ENCODE results near the gene SFTPD. TPM values are rescaled to one million over a fixed set of nuclear protein-coding genes. Genes with fewer than 3 reads are reported as not detected.

The SFTPD gene
- total RNA-seq, 1 donor from 2014 or later, result not detected

DNA sequence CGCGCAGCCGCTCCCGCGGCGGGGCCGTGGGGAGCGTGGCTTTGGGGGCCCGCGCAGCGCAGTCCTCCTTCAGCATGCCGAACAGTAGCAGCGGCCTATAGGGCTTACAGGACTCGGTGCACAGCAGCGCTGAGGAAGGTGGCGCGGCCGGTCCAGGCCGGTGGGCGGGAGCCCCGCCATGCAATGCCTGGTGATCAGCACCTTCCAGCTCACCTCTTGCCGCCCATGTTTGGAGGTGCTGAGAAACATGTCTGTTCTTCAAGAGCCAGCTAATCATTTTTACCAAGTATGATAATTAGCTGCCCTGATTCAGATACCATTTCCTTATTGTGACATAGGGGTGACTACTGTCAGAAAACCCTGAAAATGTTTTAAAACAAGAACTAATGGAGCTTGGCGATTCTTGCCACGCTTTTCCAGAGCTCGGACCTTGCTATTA, 33.5 kb upstream of the SFTPD start:
- no peak overlapping the region for H3K27ac ChIP-seq (ENCODE audit: low read depth, low read length)
- H3K36me3 ChIP-seq (ENCODE audit: control insufficient read depth in 3 of 3, insufficient read depth in 3 of 3, low read length in 3 of 3), result no peaks in the 10 kb centered on the region
- H3K9me3 ChIP-seq (ENCODE audit: control insufficient read depth in 3 of 3, low read length in 3 of 3), result no peaks in the 10 kb centered on the region
- peak overlapping the region; percentile 68 to 79 (median 75) for H3K4me3 ChIP-seq (ENCODE audit: low read length in 3 of 3)
- peaks cover 3 to 11% (median 7%) of the 10 kb centered on the region in 3 donors for H3K27me3 ChIP-seq (ENCODE audit: control insufficient read depth in 3 of 3, insufficient read depth in 3 of 3, low read length in 3 of 3)
- peaks cover 7 to 13% (median 12%) of the 10 kb centered on the region in 3 donors for H3K4me1 ChIP-seq (ENCODE audit: control insufficient read depth in 3 of 3, insufficient read depth in 3 of 3, low read length in 3 of 3)
- H3K9ac ChIP-seq (ENCODE audit: low read depth in 1 of 3, low read length in 3 of 3), result peak overlapping the region; percentile 38 to 79 (median 43)

DNA sequence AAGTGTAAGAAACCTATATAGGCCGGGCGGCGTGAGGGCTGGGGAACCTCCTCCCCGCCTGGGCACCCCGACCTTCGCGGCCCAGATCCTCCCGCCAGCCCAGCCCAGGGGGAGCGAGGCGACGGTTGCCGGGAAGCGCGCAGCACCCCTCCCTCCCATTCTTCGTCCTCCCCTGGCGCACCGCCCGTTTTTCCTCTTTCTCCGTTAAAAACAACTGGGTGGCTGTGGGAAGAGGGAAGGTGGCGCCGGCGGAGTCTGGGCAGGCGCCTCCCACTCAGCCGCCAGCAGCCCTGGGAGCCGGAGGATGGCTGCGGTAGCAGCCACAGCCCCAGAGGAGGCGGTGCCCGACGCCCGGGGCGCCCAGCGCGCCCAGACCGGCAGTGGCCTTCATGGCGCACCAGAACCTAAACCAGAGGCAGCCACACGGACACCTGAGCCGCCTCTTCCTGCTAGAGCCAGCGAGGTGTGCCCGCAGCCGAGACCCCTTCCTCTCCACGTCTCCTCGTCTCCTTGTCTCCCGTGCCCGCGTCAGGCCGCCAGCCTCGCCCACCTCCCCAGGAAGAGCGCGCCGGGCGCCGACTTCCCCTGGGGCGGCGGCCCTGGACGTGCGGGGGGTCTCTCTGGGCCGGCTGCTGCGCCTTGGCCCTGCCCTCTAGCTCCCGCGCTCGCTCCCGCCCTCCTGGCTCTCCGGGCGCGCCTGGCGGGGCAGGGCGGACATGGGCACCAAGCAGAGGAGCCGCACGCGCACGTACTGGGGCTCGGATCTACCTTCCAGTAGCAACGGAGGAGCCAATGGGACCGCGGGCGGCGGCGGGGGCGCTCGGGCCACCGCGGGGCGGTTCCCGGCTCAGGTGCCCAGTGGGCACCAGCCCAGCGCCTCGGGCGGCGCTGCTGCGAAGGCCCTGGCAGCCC, 32.8 kb upstream of the SFTPD start:
- Histone ChIP-seq H3K36me3 (ENCODE audit: control insufficient read depth in 3 of 3, insufficient read depth in 3 of 3, low read length in 3 of 3) (no peaks in the 10 kb centered on the region), H3K9ac (ENCODE audit: low read depth in 1 of 3, low read length in 3 of 3) (peak overlapping the region; percentile 61 to 79 (median 65)), H3K27ac (ENCODE audit: low read depth, low read length) (no peak overlapping the region), H3K4me3 (ENCODE audit: low read length in 3 of 3) (peak overlapping the region; percentile 68 to 79 (median 75)), H3K27me3 (ENCODE audit: control insufficient read depth in 3 of 3, insufficient read depth in 3 of 3, low read length in 3 of 3) (peaks cover 3 to 11% (median 7%) of the 10 kb centered on the region in 3 donors), H3K4me1 (ENCODE audit: control insufficient read depth in 3 of 3, insufficient read depth in 3 of 3, low read length in 3 of 3) (peaks cover 7 to 13% (median 12%) of the 10 kb centered on the region in 3 donors), H3K9me3 (ENCODE audit: control insufficient read depth in 3 of 3, low read length in 3 of 3) (no peaks in the 10 kb centered on the region)

DNA sequence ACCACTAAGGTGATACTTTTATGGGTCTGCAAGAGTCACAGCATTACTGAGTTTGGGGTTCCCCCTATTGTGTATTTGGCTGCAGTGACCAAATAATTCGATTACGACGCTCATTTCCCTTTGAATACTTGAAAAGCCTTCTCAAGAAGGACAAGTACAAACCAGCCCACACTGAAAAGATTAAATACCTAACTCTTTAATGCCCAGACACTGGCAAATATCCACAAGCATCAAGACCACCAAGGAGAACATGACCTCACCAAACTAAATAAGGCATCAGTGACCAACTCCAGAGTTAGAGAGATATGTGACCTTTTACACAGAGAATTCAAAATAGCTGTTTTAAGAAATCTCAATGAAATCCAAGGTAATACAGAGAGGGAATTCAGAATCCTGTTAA, 31.8 kb upstream of the SFTPD start:
- no peak overlapping the region for H3K4me3 ChIP-seq (ENCODE audit: low read length in 3 of 3)
- no peak overlapping the region for H3K27ac ChIP-seq (ENCODE audit: low read depth, low read length)
- peaks cover 0 to 7% (median 3%) of the 10 kb centered on the region in 3 donors for H3K27me3 ChIP-seq (ENCODE audit: control insufficient read depth in 3 of 3, insufficient read depth in 3 of 3, low read length in 3 of 3)

DNA sequence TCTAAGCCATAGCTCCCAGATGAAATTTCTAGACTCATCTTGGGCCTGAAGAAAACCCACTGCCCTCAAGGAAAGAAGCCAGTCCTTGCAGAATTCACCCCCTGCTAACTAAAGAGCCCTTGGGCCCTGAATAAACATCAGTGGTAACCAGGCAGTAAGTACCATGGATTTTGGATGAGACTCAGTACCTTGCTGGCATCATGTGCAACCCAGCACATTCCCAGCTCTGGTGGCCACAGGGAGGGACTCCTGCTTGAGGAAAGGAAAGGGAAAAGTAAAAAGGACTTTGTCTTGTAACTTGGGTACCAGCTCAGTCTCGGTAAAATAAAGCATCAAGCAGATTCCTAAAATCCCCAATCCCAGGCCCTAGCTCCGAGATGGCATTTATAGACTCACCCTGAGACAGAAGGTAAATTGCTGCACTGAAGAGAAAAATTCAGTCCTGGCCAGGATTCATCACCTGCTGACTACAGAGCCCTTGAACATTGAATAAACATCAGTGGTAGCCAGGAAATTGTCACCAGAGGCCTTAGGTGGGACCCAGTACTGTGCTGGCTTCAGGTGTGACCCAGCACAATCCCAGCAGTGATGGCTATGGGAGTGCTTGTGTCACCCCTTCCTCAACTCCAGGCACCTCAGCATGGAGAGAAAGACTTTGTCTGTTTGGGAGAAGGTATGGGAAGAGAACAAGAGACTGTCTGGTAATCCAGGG, 31.2 kb upstream of the SFTPD start:
- H3K27ac ChIP-seq (ENCODE audit: low read depth, low read length), result no peak overlapping the region
- peaks cover 0 to 6% (median 3%) of the 10 kb centered on the region in 3 donors for H3K27me3 ChIP-seq (ENCODE audit: control insufficient read depth in 3 of 3, insufficient read depth in 3 of 3, low read length in 3 of 3)

More for the DNA sequence above, 31.8 kb upstream of the SFTPD start:
- Histone ChIP-seq H3K9ac (ENCODE audit: low read depth in 1 of 3, low read length in 3 of 3) (no peak overlapping the region), H3K36me3 (ENCODE audit: control insufficient read depth in 3 of 3, insufficient read depth in 3 of 3, low read length in 3 of 3) (no peaks in the 10 kb centered on the region), H3K4me1 (ENCODE audit: control insufficient read depth in 3 of 3, insufficient read depth in 3 of 3, low read length in 3 of 3) (peaks cover 7 to 13% (median 12%) of the 10 kb centered on the region in 3 donors), H3K9me3 (ENCODE audit: control insufficient read depth in 3 of 3, low read length in 3 of 3) (no peaks in the 10 kb centered on the region)

DNA sequence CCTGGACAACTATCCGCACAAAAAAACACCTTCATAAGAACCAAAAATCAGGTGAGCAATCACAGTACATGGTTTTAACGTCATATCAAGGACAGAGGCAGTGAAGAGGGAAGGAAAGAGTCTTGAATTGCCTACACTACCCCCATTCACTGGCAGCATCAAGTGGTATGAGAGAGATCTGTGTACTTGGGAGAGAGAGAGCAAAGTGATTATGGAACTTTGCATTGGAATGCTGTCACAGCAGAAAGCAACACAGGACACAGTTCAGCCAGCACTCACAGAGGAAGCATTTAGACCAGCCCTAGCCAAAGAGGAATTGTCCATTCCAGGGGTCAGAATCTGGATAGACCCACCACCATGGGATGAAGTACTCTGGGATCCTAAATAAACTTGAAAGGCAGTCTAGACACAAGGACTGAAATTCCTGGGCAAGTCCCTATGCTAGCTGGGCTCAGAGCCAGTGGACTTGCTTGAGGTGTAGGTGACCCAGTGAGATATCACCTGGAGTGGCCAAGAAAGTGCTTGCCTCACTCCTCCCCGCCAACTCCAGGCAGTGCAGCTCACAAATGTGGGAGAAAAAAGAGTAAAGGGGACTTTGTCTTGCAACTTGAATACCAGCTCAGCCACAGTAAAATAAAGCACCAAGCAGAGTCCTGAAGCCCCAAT, 30.5 kb upstream of the SFTPD start:
- H3K4me1 ChIP-seq (ENCODE audit: control insufficient read depth in 3 of 3, insufficient read depth in 3 of 3, low read length in 3 of 3), result peaks cover 7 to 13% (median 12%) of the 10 kb centered on the region in 3 donors
- no peak overlapping the region for H3K9ac ChIP-seq (ENCODE audit: low read depth in 1 of 3, low read length in 3 of 3)
- H3K36me3 ChIP-seq (ENCODE audit: control insufficient read depth in 3 of 3, insufficient read depth in 3 of 3, low read length in 3 of 3), result no peaks in the 10 kb centered on the region
- H3K9me3 ChIP-seq (ENCODE audit: control insufficient read depth in 3 of 3, low read length in 3 of 3), result no peaks in the 10 kb centered on the region
- no peak overlapping the region for H3K27ac ChIP-seq (ENCODE audit: low read depth, low read length)
- no peak overlapping the region for H3K4me3 ChIP-seq (ENCODE audit: low read length in 3 of 3)
- H3K27me3 ChIP-seq (ENCODE audit: control insufficient read depth in 3 of 3, insufficient read depth in 3 of 3, low read length in 3 of 3), result peaks cover 0 to 6% (median 3%) of the 10 kb centered on the region in 3 donors

More for the DNA sequence above, 31.2 kb upstream of the SFTPD start:
- Histone ChIP-seq H3K4me3 (ENCODE audit: low read length in 3 of 3) (no peak overlapping the region), H3K36me3 (ENCODE audit: control insufficient read depth in 3 of 3, insufficient read depth in 3 of 3, low read length in 3 of 3) (no peaks in the 10 kb centered on the region), H3K9ac (ENCODE audit: low read depth in 1 of 3, low read length in 3 of 3) (no peak overlapping the region), H3K9me3 (ENCODE audit: control insufficient read depth in 3 of 3, low read length in 3 of 3) (no peaks in the 10 kb centered on the region), H3K4me1 (ENCODE audit: control insufficient read depth in 3 of 3, insufficient read depth in 3 of 3, low read length in 3 of 3) (peaks cover 7 to 13% (median 12%) of the 10 kb centered on the region in 3 donors)

DNA sequence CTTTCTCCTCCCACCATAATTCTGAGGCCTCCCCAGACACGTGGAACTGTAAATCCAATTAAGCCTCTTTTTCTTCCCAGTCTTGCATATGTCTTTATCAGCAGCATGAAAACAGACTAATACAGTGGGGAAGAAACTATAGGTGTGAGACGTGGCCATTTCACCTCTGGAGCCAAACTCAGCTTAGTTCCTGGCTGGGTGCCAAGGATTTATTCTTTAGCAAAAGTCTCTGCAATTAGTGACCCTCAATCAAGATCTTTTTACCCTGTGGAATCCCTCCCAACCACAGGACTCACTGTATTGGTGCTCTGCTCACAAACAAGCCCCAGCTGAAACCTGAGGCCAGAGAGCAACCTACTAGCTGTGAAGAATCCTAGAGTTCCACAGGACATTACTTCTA, 28.1 kb upstream of the SFTPD start:
- H3K27me3 ChIP-seq (ENCODE audit: control insufficient read depth in 3 of 3, insufficient read depth in 3 of 3, low read length in 3 of 3), result no peaks in the 10 kb centered on the region
- no peak overlapping the region for H3K9ac ChIP-seq (ENCODE audit: low read depth in 1 of 3, low read length in 3 of 3)
- peaks cover under 1 to 7% (median 2%) of the 10 kb centered on the region in 3 donors for H3K4me1 ChIP-seq (ENCODE audit: control insufficient read depth in 3 of 3, insufficient read depth in 3 of 3, low read length in 3 of 3)
- H3K4me3 ChIP-seq (ENCODE audit: low read length in 3 of 3), result no peak overlapping the region
- no peaks in the 10 kb centered on the region for H3K9me3 ChIP-seq (ENCODE audit: control insufficient read depth in 3 of 3, low read length in 3 of 3)
- no peaks in the 10 kb centered on the region for H3K36me3 ChIP-seq (ENCODE audit: control insufficient read depth in 3 of 3, insufficient read depth in 3 of 3, low read length in 3 of 3)
- H3K27ac ChIP-seq (ENCODE audit: low read depth, low read length), result no peak overlapping the region

DNA sequence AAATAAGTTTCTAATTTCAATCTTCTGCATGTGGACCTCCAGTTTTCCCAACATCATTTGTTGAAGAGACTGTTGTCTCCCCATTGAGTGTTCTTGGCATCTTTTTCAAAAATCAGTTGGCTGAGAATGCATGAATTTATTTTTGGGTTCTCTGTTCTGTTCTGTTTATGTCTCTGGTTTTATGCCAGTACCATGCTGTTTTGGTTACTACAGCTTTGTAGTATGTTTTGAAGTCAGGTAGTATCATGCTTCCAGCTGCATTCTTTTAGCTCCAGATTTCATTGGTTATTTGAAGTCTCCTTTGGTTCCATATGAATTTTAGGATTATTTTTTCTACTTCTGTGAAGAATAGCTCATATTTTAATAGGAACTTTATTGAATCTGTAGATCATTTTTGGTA, 21.2 kb upstream of the SFTPD start:
- peaks cover 0 to 2% (median 0%) of the 10 kb centered on the region in 3 donors for H3K9me3 ChIP-seq (ENCODE audit: control insufficient read depth in 3 of 3, low read length in 3 of 3)
- no peak overlapping the region for H3K4me3 ChIP-seq (ENCODE audit: low read length in 3 of 3)
- no peaks in the 10 kb centered on the region for H3K36me3 ChIP-seq (ENCODE audit: control insufficient read depth in 3 of 3, insufficient read depth in 3 of 3, low read length in 3 of 3)
- no peaks in the 10 kb centered on the region for H3K27me3 ChIP-seq (ENCODE audit: control insufficient read depth in 3 of 3, insufficient read depth in 3 of 3, low read length in 3 of 3)
- H3K27ac ChIP-seq (ENCODE audit: low read depth, low read length), result no peak overlapping the region
- no peak overlapping the region for H3K9ac ChIP-seq (ENCODE audit: low read depth in 1 of 3, low read length in 3 of 3)
- H3K4me1 ChIP-seq (ENCODE audit: control insufficient read depth in 3 of 3, insufficient read depth in 3 of 3, low read length in 3 of 3), result no peaks in the 10 kb centered on the region

DNA sequence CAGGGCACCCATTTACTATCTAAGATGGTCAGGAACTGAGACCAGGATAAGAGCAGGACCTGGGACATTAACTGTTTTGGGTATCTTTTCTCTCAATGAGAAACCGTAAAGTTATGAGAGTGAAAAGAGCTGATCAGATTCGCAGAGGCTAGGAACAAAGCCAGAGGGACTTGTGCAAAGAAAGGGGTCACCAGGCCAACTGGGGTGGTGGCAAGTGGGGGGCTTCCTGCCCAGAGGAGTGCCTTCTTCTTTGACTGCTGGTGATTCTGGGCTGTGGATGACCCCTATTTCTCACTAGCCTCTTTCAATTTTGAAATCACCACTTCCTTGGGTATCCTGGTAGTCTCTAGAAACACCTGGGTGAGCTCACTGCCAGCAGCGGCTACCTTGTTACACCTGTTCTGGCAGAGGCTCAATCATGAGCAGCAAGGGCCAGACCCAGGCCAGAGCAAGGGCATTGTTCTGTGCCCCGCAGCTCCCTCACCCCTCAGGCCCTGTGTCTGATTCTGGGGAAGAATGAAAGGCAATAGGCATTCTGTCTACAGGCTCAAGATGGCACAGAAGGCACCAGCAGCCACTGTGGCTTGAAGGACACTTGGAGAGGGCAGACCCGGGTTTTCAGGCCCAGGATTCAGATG, 999 bp downstream of the SFTPD start:
- peaks cover 0 to 13% (median 12%) of the 10 kb centered on the region in 3 donors for H3K36me3 ChIP-seq (ENCODE audit: control insufficient read depth in 3 of 3, insufficient read depth in 3 of 3, low read length in 3 of 3)
- H3K27me3 ChIP-seq (ENCODE audit: control insufficient read depth in 3 of 3, insufficient read depth in 3 of 3, low read length in 3 of 3), result peaks cover 0 to 3% (median 0%) of the 10 kb centered on the region in 3 donors
- H3K9ac ChIP-seq (ENCODE audit: low read depth in 1 of 3, low read length in 3 of 3), result no peak overlapping the region
- no peaks in the 10 kb centered on the region for H3K4me1 ChIP-seq (ENCODE audit: control insufficient read depth in 3 of 3, insufficient read depth in 3 of 3, low read length in 3 of 3)
- peaks cover 0 to 6% (median 3%) of the 10 kb centered on the region in 3 donors for H3K9me3 ChIP-seq (ENCODE audit: control insufficient read depth in 3 of 3, low read length in 3 of 3)
- no peak overlapping the region for H3K4me3 ChIP-seq (ENCODE audit: low read length in 3 of 3)
- no peak overlapping the region for H3K27ac ChIP-seq (ENCODE audit: low read depth, low read length)

DNA sequence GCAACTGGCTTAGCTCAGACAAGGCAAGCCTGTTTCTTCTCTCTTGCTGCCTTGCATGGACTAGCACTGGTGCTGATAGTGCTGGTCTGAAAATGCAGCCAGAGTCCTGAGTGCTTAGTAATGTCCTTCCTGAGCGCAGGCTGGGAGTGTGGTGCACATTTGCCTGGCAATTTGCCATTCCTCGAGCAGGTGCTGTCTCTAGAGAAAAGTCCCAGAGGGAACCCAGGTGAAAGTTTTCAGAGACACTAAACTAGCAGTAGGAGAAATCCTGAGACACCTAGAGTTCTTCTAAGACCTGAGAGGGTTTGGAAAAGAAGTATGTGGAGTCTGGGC, 1.9 kb downstream of the SFTPD start:
- H3K4me3 ChIP-seq (ENCODE audit: low read length in 3 of 3), result no peak overlapping the region
- no peaks in the 10 kb centered on the region for H3K4me1 ChIP-seq (ENCODE audit: control insufficient read depth in 3 of 3, insufficient read depth in 3 of 3, low read length in 3 of 3)
- H3K27me3 ChIP-seq (ENCODE audit: control insufficient read depth in 3 of 3, insufficient read depth in 3 of 3, low read length in 3 of 3), result peaks cover 0 to 3% (median 0%) of the 10 kb centered on the region in 3 donors
- no peaks in the 10 kb centered on the region for H3K9me3 ChIP-seq (ENCODE audit: control insufficient read depth in 3 of 3, low read length in 3 of 3)
- no peak overlapping the region for H3K27ac ChIP-seq (ENCODE audit: low read depth, low read length)
- H3K36me3 ChIP-seq (ENCODE audit: control insufficient read depth in 3 of 3, insufficient read depth in 3 of 3, low read length in 3 of 3), result peaks cover 0 to 9% (median 5%) of the 10 kb centered on the region in 3 donors
- H3K9ac ChIP-seq (ENCODE audit: low read depth in 1 of 3, low read length in 3 of 3), result no peak overlapping the region

Data from skeletal muscle tissue (tissue), 4 donors.